ENCODE results near the gene ARHGAP1. TPM values are rescaled to one million over a fixed set of nuclear protein-coding genes. Genes with fewer than 3 reads are reported as not detected.

The ARHGAP1 gene
- total and polyA plus RNA-seq, 2 of the 13 experiments (the other 11 are each of a cell fraction or from before 2014, with no cell fraction given): 18.6 to 30.3 TPM

GRCh38 chr11:46700241-46701077 is at the start of gene ARHGAP1, which contains the start of gene ZNF408 (continued):
- no peak for TF ChIP-seq ZNF3 (CRISPR knock-in tag; IDR thresholded peaks at IDR 0.05)
- no peak for TF ChIP-seq MTA3 (CRISPR knock-in tag; IDR thresholded peaks at IDR 0.05)
- TF ChIP-seq ZNF784 (CRISPR knock-in tag; IDR thresholded peaks at IDR 0.05; ENCODE audit: borderline replicate concordance): 0 out of 2 replicates have a peak, but pooled peaks have one; percentile 31
- TF ChIP-seq ZNF24 (IDR thresholded peaks at IDR 0.05): peak; percentile 76
- peak; percentile 72 for TF ChIP-seq AGO2 (optimal IDR thresholded peaks at IDR 0.05; ENCODE audit: low read depth, low read length)
- TF ChIP-seq ZNF367 (CRISPR knock-in tag; IDR thresholded peaks at IDR 0.05; ENCODE audit: borderline replicate concordance): no peak; the same call in 1 of the 2 replicates
- TF ChIP-seq ZXDC (CRISPR knock-in tag; IDR thresholded peaks at IDR 0.05): peak; percentile 89; the same call in 1 of the 2 replicates
- peak; percentile 74 for TF ChIP-seq TBX2 (CRISPR knock-in tag; IDR thresholded peaks at IDR 0.05; ENCODE audit: borderline replicate concordance)
- no peak for TF ChIP-seq NFATC3 (CRISPR knock-in tag; IDR thresholded peaks at IDR 0.05)
- TF ChIP-seq ZNF335 (CRISPR knock-in tag; IDR thresholded peaks at IDR 0.05): no peak; the same call in none of the 2 replicates
- no peak for TF ChIP-seq ZNF572 (CRISPR knock-in tag; IDR thresholded peaks at IDR 0.05)
- no peak for TF ChIP-seq RORA (CRISPR knock-in tag; IDR thresholded peaks at IDR 0.05)
- peak; percentile 39 for TF ChIP-seq ZNF770 (CRISPR knock-in tag; IDR thresholded peaks at IDR 0.05)
- TF ChIP-seq ARNTL (CRISPR knock-in tag; IDR thresholded peaks at IDR 0.05): 0 out of 2 replicates have a peak, but pooled peaks have one; percentile 38
- peak; percentile 7; the same call in 1 of the 2 replicates for TF ChIP-seq FOXP1 (IDR thresholded peaks at IDR 0.05)
- no peak for TF ChIP-seq FOXP1 (CRISPR knock-in tag; IDR thresholded peaks at IDR 0.05)
- peak; percentile 73; the same call in 1 of the 2 replicates for TF ChIP-seq KDM5B (CRISPR knock-in tag; IDR thresholded peaks at IDR 0.05; ENCODE audit: borderline replicate concordance)
- TF ChIP-seq KLF16 (CRISPR knock-in tag; IDR thresholded peaks at IDR 0.05): peak in 1 of 2 experiments; percentile 100; a peak in 2 of 4 replicates
- no peak for TF ChIP-seq DBP (CRISPR knock-in tag; IDR thresholded peaks at IDR 0.05; ENCODE audit: not compliant biosample characterization)

Measured in HepG2 (cell line).